Tibial nerve (tissue), 4 donors: Measurements from ENCODE around the gene SPDYE1.
"Not testable (repeated sequence)": the region's sequence is repeated elsewhere in the genome, so short reads cannot be mapped to it uniquely, and the experiment has no call there.

Experiments
- EP300 ChIP-seq, 2 donors: sonication (generic); formaldehyde crosslinking; IDR thresholded peaks; one replicate each; pipeline ENCODE4 v1.6.1; 2017; ENCODE audit warnings: antibody characterized with exemption in 2 of 2, mild to moderate bottlenecking in 1 of 2
- POLR2A ChIP-seq, 2 donors: fragments of 450-650 bp; IDR thresholded peaks; one replicate each; pipeline ENCODE4 v1.6.1; 2017; ENCODE audit warnings: antibody characterized with exemption in 2 of 2, mild to moderate bottlenecking in 2 of 2, moderate library complexity in 2 of 2
- TF ChIP-seq, protein P1 (sequence below), 5 experiments: fragments of 200-600 bp in 3 of 5; fragments of 450-650 bp in 2 of 5; sonication (generic) in 3 of 5; IDR thresholded peaks; one replicate each; pipeline ENCODE4 v1.5.1; 2016 to 2019; ENCODE audit warnings: antibody characterized with exemption in 5 of 5, mild to moderate bottlenecking in 3 of 5, moderate library complexity in 2 of 5

GRCh38 chr7:44038961-44039558, 41.4 kb downstream of the SPDYE1 start:
- TF ChIP-seq, protein P1, sequence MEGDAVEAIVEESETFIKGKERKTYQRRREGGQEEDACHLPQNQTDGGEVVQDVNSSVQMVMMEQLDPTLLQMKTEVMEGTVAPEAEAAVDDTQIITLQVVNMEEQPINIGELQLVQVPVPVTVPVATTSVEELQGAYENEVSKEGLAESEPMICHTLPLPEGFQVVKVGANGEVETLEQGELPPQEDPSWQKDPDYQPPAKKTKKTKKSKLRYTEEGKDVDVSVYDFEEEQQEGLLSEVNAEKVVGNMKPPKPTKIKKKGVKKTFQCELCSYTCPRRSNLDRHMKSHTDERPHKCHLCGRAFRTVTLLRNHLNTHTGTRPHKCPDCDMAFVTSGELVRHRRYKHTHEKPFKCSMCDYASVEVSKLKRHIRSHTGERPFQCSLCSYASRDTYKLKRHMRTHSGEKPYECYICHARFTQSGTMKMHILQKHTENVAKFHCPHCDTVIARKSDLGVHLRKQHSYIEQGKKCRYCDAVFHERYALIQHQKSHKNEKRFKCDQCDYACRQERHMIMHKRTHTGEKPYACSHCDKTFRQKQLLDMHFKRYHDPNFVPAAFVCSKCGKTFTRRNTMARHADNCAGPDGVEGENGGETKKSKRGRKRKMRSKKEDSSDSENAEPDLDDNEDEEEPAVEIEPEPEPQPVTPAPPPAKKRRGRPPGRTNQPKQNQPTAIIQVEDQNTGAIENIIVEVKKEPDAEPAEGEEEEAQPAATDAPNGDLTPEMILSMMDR (IDR thresholded peaks at IDR 0.05) = not testable (repeated sequence)
- TF ChIP-seq POLR2A (IDR thresholded peaks at IDR 0.05) (peak in 1 of 2 donors; percentile 22), EP300 (IDR thresholded peaks at IDR 0.05) (peak in 1 of 2 donors; percentile 31)
